SH-SY5Y (cell line): ENCODE measurements around the gene C6orf132.

ENCODE experiments used
- GATA2 ChIP-seq: IDR thresholded peaks from 2 replicates; pipeline ENCODE4 v1.6.1; 2011; ENCODE audit warnings: mild to moderate bottlenecking, low read depth, low read length
- GATA3 ChIP-seq: IDR thresholded peaks from 2 replicates; pipeline ENCODE4 v1.6.1; 2011; ENCODE audit warnings: low read depth, mild to moderate bottlenecking, low read length, moderate library complexity

- no peak for TF ChIP-seq GATA3
- TF ChIP-seq GATA2, result no peak
Observed at GRCh38 chr6:42162812-42163211, 20.4 kb upstream of the C6orf132 start.
